ENCODE results near the gene STAB2. TPM values are rescaled to one million over a fixed set of nuclear protein-coding genes. Genes with fewer than 3 reads are reported as not detected.

The STAB2 gene
- total and polyA plus RNA-seq, 2 of the 4 experiments (the other 2 are of a cell fraction): not detected

DNA sequence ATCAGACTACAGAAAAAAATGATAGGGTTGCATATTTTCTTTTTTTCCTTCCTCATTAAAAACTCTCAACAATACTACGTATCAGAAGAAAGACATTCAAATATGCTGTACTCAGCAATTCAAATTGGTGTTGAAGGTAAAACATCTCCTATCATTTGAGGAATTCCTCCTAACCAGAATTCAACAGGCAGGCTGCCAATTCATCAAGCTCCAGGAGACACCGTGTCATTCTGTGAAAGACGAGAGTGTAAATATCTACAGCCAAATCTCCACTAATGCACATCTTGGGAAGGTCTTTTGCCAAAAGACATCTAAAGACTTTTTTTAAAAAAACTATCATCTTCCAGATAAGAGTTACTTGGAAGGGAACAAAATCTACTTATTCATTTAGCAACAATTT, 227.4 kb downstream of the STAB2 start:
- Histone ChIP-seq H2BK20ac (ENCODE audit: low read depth, low read length) (no peak overlapping the region), H2AK9ac (replicated peaks; ENCODE audit: low read depth, low read length, poor library complexity) (no peak overlapping the region), H3K79me1 (ENCODE audit: low read depth in 1 of 2, low read length in 2 of 2) (peaks cover 51 to 79% of the 10 kb centered on the region in 2 experiments), H3K4me3 (ENCODE audit: insufficient read depth, low read depth, low read length) (no peak overlapping the region), H3K4me1 (ENCODE audit: control insufficient read depth, insufficient read depth, low read length) (peaks cover 3% of the 10 kb centered on the region), H3K14ac (replicated peaks; ENCODE audit: low read depth, low read length) (no peak overlapping the region), H3K4me2 (ENCODE audit: low read depth, low read length) (no peak overlapping the region), H3K23ac (ENCODE audit: low read depth, low read length) (peak overlapping the region; percentile 64; the same call in 1 of the 2 replicates), H2BK120ac (ENCODE audit: low read depth, low read length) (no peak overlapping the region), H4K5ac (ENCODE audit: low read depth, low read length) (no peak overlapping the region), H3K4ac (ENCODE audit: low read depth, low read length) (no peak overlapping the region), H3K18ac (ENCODE audit: low read depth, low read length) (no peak overlapping the region), H2BK15ac (ENCODE audit: low read depth, low read length) (no peak overlapping the region), H2AK5ac (ENCODE audit: low read depth, low read length) (no peak overlapping the region), H3K27ac (ENCODE audit: insufficient read depth, low read length) (no peak overlapping the region), H4K91ac (ENCODE audit: insufficient read depth, low read depth, low read length) (no peak overlapping the region), H3K9ac (ENCODE audit: low read depth, low read length) (no peak overlapping the region), H2AFZ (replicated peaks; ENCODE audit: low read length, poor library complexity) (no peak overlapping the region), H4K8ac (ENCODE audit: low read depth in 2 of 2, low read length in 2 of 2) (no peak overlapping the region), H4K20me1 (ENCODE audit: insufficient read depth, low read length) (no peaks in the 10 kb centered on the region; the same call in 1 of the 2 replicates), H3K9me3 (ENCODE audit: control insufficient read depth, insufficient read depth, low read length) (no peaks in the 10 kb centered on the region), H3K27me3 (ENCODE audit: control insufficient read depth, insufficient read depth, low read length) (no peaks in the 10 kb centered on the region), H2BK5ac (ENCODE audit: low read depth, low read length, poor library complexity, severe bottlenecking) (no peak overlapping the region), H3K9me1 (ENCODE audit: insufficient read depth, low read length) (peaks cover 10% of the 10 kb centered on the region; the same call in 1 of the 2 replicates), H3K56ac (ENCODE audit: extremely low read depth, insufficient read depth, low read length) (no peak overlapping the region), H3K36me3 (ENCODE audit: control insufficient read depth, insufficient read depth, low read length) (peaks cover 6% of the 10 kb centered on the region)
- dilution Hi-C loops (cut with HindIII; ENCODE audit: low sequenced_read_pairs, unreplicated experiment): no loop called here
- in situ Hi-C loops (cut with MboI; ENCODE audit: low sequenced_read_pairs): no loop called here
- POLR2A ChIA-PET (ENCODE audit: unreplicated experiment): no interaction called here
- WGBS, 2 experiments (ENCODE audit: extremely low coverage in 2 of 2, insufficient read length in 1 of 2): no CpG with 5 or more reads among the region's 3 CpGs
- no peak for ATAC-seq (ENCODE audit: low read depth)
- CTCF ChIA-PET: no interaction called here
- DNase-seq: no peak
- BruUV-seq (replicated peaks): no TSS peak
- peak; percentile 81 for TF ChIP-seq MAFK (IDR thresholded peaks at IDR 0.05; ENCODE audit: low read depth, low read length)
- no peak for TF ChIP-seq POLR2A (IDR thresholded peaks at IDR 0.05; ENCODE audit: low read depth, low read length)
- intact Hi-C loops (cut with micrococcal nuclease): no loop called here

Small RNA genes lying within 50 kb of the gene (microRNA-seq; reads per million reads assigned to microRNA genes)
- gene RF00096 (ENCODE audit: insufficient read depth, insufficient read length): not detected

Small RNA genes lying within 50 kb of the gene (small RNA-seq; reads per million reads assigned to genes)
- 0 to 0.15 (median 0) reads per million in 5 experiments for gene RF00096

Other genes starting within 250 kb of the STAB2 start
- gene C12orf42, start 91.3 kb upstream of the STAB2 start, total RNA-seq (2012; rRNA removed): not detected in 2 replicates
- not detected in 2 replicates for gene C12orf42, start 91.3 kb upstream of the STAB2 start, polyA plus RNA-seq (2012; rRNA removed)